Esophagus muscularis mucosa (tissue), 4 donors: ENCODE data around the gene CFAP161.

Experiments used
- EP300 ChIP-seq: sonication (generic); formaldehyde crosslinking; IDR thresholded peaks from one replicate; pipeline ENCODE4 v1.6.1; 2017; ENCODE audit warnings: antibody characterized with exemption
- POLR2A ChIP-seq: fragments of 450-650 bp; IDR thresholded peaks from one replicate; pipeline ENCODE4 v1.6.1; 2017; ENCODE audit warnings: antibody characterized with exemption, moderate library complexity, mild to moderate bottlenecking, low read depth
- TF ChIP-seq, protein P1 (sequence below), 3 experiments: fragments of 200-600 bp in 2 of 3; fragments of 450-650 bp in 1 of 3; sonication (generic) in 2 of 3; IDR thresholded peaks; one replicate each; pipeline ENCODE4 v1.5.1; 2017 to 2019; ENCODE audit warnings: antibody characterized with exemption in 3 of 3, mild to moderate bottlenecking in 2 of 3, moderate library complexity in 1 of 3

GRCh38 chr15:81111510-81112470, 22.3 kb upstream of the CFAP161 start:
- TF ChIP-seq POLR2A: no peak
- TF ChIP-seq, protein P1, sequence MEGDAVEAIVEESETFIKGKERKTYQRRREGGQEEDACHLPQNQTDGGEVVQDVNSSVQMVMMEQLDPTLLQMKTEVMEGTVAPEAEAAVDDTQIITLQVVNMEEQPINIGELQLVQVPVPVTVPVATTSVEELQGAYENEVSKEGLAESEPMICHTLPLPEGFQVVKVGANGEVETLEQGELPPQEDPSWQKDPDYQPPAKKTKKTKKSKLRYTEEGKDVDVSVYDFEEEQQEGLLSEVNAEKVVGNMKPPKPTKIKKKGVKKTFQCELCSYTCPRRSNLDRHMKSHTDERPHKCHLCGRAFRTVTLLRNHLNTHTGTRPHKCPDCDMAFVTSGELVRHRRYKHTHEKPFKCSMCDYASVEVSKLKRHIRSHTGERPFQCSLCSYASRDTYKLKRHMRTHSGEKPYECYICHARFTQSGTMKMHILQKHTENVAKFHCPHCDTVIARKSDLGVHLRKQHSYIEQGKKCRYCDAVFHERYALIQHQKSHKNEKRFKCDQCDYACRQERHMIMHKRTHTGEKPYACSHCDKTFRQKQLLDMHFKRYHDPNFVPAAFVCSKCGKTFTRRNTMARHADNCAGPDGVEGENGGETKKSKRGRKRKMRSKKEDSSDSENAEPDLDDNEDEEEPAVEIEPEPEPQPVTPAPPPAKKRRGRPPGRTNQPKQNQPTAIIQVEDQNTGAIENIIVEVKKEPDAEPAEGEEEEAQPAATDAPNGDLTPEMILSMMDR (IDR thresholded peaks at IDR 0.05): no peak
- no peak for TF ChIP-seq EP300
